Osteocyte (in vitro differentiated cells): ENCODE data around the gene TMEM258. TPM values are rescaled to one million over a fixed set of nuclear protein-coding genes. Genes with fewer than 3 reads are reported as not detected.

ENCODE experiments used
- DNase-seq: peaks from one replicate; pipeline ENCODE4 v3.0.0; 2021; ENCODE audit warnings: mixed read lengths; ENCODE audit not compliant: unreplicated experiment; ENCODE audit errors: extremely low spot score
- H3K27ac Mint-ChIP-seq: one replicate; pipeline ENCODE4 v1.8.0; 2021; ENCODE audit warnings: mild to moderate bottlenecking, mixed read lengths; ENCODE audit not compliant: unreplicated experiment
- H3K27me3 Mint-ChIP-seq: one replicate; pipeline ENCODE4 v1.8.0; 2021; ENCODE audit warnings: mixed read lengths; ENCODE audit not compliant: unreplicated experiment
- H3K36me3 Mint-ChIP-seq: one replicate; pipeline ENCODE4 v1.8.0; 2021; ENCODE audit warnings: mixed read lengths; ENCODE audit not compliant: unreplicated experiment
- H3K4me1 Mint-ChIP-seq: one replicate; pipeline ENCODE4 v1.8.0; 2021; ENCODE audit warnings: mixed read lengths; ENCODE audit not compliant: unreplicated experiment
- H3K4me3 Mint-ChIP-seq: one replicate; pipeline ENCODE4 v1.8.0; 2021; ENCODE audit warnings: mild to moderate bottlenecking, moderate library complexity, mixed read lengths; ENCODE audit not compliant: unreplicated experiment
- H3K9me3 Mint-ChIP-seq: one replicate; pipeline ENCODE4 v1.8.0; 2021; ENCODE audit warnings: mixed read lengths; ENCODE audit not compliant: unreplicated experiment
- CTCF ChIP-seq: fragments of 200-600 bp; sonication (generic); IDR thresholded peaks from 2 replicates; pipeline ENCODE4 v1.5.0; 2021; ENCODE audit warnings: antibody characterized with exemption, mild to moderate bottlenecking, moderate library complexity
- total RNA-seq: library from RNA; stranded (reverse); gene quantifications from 2 replicates; pipeline ENCODE4 v1.2.1, GENCODE V29; 2021

TMEM258 gene
- total RNA-seq, 1 donor from 2014 or later: 137 TPM

GRCh38 chr11:61762798-61763197 lies 29.6 kb downstream of the TMEM258 start:
- no peak for TF ChIP-seq CTCF
- Mint-ChIP-seq H3K9me3 (no peaks in the 10 kb centered on the region), H3K36me3 (no peaks in the 10 kb centered on the region), H3K27me3 (no peaks in the 10 kb centered on the region), H3K4me1 (peaks cover 2% of the 10 kb centered on the region), H3K27ac (no peak overlapping the region), H3K4me3 (no peak overlapping the region)
- DNase-seq: no peak

- TF ChIP-seq CTCF: no peak
- no peaks in the 10 kb centered on the region for H3K27me3 Mint-ChIP-seq
- H3K4me3 Mint-ChIP-seq: no peak overlapping the region
- H3K27ac Mint-ChIP-seq: no peak overlapping the region
- no peak for DNase-seq
- no peaks in the 10 kb centered on the region for H3K9me3 Mint-ChIP-seq
- H3K4me1 Mint-ChIP-seq: peaks cover 2% of the 10 kb centered on the region
- H3K36me3 Mint-ChIP-seq: no peaks in the 10 kb centered on the region
Observed at GRCh38 chr11:61762223-61762615, 30.2 kb downstream of the TMEM258 start.

- no peak for DNase-seq
- no peaks in the 10 kb centered on the region for H3K27me3 Mint-ChIP-seq
- no peak overlapping the region for H3K4me3 Mint-ChIP-seq
- no peak for TF ChIP-seq CTCF
- H3K36me3 Mint-ChIP-seq: no peaks in the 10 kb centered on the region
- no peaks in the 10 kb centered on the region for H3K9me3 Mint-ChIP-seq
- H3K4me1 Mint-ChIP-seq: peaks cover 5% of the 10 kb centered on the region
- H3K27ac Mint-ChIP-seq: no peak overlapping the region
Observed at GRCh38 chr11:61761440-61762222, 30.8 kb downstream of the TMEM258 start.

GRCh38 chr11:61760946-61761345 lies 31.5 kb downstream of the TMEM258 start:
- DNase-seq: no peak
- H3K4me3 Mint-ChIP-seq: no peak overlapping the region
- TF ChIP-seq CTCF: no peak
- H3K36me3 Mint-ChIP-seq: no peaks in the 10 kb centered on the region
- no peaks in the 10 kb centered on the region for H3K9me3 Mint-ChIP-seq
- H3K4me1 Mint-ChIP-seq: peaks cover 12% of the 10 kb centered on the region
- no peaks in the 10 kb centered on the region for H3K27me3 Mint-ChIP-seq
- H3K27ac Mint-ChIP-seq: no peak overlapping the region

GRCh38 chr11:61757213-61757862 lies 35.1 kb downstream of the TMEM258 start:
- Mint-ChIP-seq H3K9me3 (no peaks in the 10 kb centered on the region), H3K27ac (no peak overlapping the region), H3K4me3 (no peak overlapping the region), H3K4me1 (peaks cover 18% of the 10 kb centered on the region), H3K36me3 (no peaks in the 10 kb centered on the region), H3K27me3 (no peaks in the 10 kb centered on the region)
- DNase-seq: no peak
- TF ChIP-seq CTCF: no peak
